NCI-H128 (cell line): ENCODE results near the gene MEF2C.
"Not testable (repeated sequence)": the region's sequence is repeated elsewhere in the genome, so short reads cannot be mapped to it uniquely, and the experiment has no call there.

Source experiments
- DNase-seq: peaks from one replicate; lab custom pipeline; 2025; ENCODE audit not compliant: unreplicated experiment; lab: John Stamatoyannopoulos, UW

MEF2C gene

GRCh38 chr5:88883059-88883835 lies at the start of gene MEF2C:
MEF2C (minus strand) TSS chr5:88883184; CDS start chr5:88823788, 59,396 bp downstream.
- DNase-seq = no peak

GRCh38 chr5:88932541-88932940 lies 49.6 kb upstream of the MEF2C start:
- DNase-seq = no peak

DNA sequence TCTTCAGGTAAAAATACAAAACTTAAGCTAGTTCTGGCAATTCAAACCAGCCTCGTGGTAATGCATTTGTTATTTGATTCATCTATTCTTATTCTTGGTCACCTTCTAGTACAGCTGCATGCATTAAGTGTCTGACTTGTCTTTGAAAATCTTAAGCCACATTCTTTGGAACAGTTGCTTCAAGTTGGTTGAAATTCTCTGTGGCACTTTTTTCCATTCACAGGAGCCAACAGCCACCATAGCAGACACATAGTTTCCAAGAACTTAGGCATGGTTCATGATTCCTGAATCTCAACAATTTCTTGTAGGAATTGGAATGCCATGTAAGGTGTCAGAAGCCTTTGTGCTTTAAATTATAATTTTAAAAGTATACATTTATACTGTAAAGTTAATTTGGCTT lies 47.4 kb upstream of the MEF2C start:
- no peak for DNase-seq

GRCh38 chr5:88929385-88929784 lies 46.4 kb upstream of the MEF2C start:
- DNase-seq = no peak

- no peak for DNase-seq
Measured at GRCh38 chr5:88926774-88927173, 43.8 kb upstream of the MEF2C start.

DNA sequence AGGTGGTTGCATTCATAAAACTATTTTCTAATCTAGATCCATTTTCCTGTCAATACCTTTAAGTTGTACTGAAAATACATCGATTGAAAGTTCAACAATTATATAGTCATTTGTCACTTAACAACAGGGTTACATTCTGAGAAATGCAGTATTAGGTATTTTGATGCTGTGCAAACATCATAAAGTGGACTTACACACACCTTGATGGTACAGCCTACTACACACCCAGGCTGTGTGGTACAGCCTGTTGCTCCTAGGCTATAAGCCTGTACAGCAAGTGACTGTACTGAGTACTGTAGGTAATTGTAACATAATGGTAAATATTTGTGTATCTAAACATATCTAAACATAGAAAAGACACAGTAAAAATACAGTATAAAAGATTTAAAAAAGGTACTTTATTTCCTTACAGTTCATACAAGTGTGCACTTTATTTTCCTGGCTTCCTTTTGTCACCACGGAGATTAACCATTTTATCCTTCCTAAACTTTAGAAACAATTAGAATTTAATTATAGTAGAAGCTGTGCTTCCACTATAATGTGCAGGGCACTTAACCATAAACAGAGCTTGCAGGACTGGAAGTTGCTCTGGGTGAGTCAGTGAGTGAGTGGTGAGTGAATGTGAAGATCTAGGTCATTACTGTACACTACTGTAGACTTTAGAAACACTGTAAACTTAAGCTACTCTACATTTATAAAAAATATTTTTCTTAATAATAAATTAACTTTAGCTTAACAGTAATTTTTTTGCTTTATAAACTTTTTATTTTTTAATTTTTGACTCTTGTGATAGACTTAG lies 42.9 kb upstream of the MEF2C start:
- no peak for DNase-seq

DNA sequence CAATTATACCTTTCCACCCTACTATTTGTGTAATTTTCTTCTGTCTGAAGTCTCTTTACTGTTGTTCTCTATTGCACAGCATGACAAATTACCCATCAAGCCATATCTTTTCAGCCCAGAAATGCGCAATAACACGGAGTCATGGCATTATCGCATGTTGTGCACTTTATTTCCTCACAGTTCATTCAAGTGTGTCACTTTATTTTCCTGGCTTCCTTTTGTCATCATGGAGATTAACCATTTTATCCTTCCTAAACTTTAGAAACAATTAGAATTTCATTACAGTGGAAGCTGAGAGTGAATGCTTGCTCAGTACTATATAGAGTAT lies 41.3 kb upstream of the MEF2C start:
- no peak for DNase-seq

GRCh38 chr5:88923623-88924329 lies 40.8 kb upstream of the MEF2C start:
- no peak for DNase-seq

GRCh38 chr5:88912743-88913142 lies 29.8 kb upstream of the MEF2C start:
- DNase-seq = not testable (repeated sequence)

DNA sequence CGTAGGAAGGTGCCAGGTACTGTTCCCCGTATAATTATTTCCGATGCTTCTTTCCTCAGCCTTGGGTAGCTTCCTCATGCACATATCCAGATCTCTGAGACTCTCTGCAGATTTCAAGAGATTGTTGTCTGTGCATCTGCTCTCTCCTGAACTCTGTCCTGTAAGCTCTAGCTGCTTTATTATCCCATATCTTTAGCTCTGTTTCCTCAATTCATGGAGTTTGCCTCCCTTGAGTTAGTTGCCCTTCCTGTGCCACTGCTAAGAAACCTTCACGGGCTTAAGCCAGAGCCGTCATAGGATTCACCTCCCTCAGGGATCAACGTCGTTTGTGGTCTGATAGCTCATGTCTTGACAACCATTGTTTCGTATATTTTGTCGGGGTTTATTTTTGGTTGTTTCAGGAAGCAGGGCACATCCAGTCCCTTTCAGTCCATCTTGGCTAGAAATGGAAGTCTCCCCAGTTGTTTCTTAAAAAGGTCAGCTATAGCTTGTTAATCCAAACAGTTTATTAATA lies 28.1 kb upstream of the MEF2C start:
- not testable (repeated sequence) for DNase-seq

- not testable (repeated sequence) for DNase-seq
Measured at GRCh38 chr5:88904478-88904877, 21.5 kb upstream of the MEF2C start.

DNA sequence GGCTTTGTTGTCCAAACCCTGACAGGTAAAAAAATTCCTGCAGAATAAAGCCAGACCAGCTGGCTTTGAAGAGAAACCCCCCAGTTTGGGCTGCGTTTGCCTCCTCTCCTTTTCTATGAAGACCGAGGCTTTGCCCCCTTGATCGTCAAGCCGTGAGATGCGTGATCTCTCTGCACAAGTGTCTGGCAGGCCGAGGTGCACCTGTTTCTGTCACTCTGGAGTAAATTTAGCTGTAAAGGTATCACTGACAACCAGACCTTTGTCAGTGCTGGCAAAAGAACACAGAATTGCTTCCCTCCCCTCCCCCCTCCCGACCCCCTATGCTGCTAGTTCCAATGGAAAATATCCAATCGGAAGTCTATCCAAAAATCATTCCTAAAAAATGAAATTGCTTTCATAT lies 21.0 kb upstream of the MEF2C start:
- DNase-seq = not testable (repeated sequence)

DNA sequence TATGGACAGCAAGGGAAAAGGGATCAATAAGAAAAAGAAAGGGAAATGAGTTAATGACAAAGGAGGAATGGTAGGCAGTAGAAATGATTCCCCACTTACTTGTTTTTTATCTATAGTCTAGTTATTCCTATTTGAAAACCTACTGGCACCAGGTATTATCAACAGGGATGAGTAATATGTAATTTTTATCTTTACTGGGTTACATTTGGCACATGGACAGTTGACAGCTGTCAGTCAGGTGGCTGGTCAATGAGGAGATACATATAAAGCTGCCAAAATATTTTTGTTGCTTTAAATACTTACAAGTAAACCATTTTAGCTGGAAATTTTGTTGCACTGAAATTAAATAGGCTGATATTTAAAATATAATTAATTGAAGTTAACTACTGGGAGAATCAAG lies 18.1 kb upstream of the MEF2C start:
- not testable (repeated sequence) for DNase-seq

GRCh38 chr5:88899096-88899737 lies 16.2 kb upstream of the MEF2C start:
- no peak for DNase-seq

GRCh38 chr5:88897748-88898147 lies 14.8 kb upstream of the MEF2C start:
- DNase-seq = no peak

DNA sequence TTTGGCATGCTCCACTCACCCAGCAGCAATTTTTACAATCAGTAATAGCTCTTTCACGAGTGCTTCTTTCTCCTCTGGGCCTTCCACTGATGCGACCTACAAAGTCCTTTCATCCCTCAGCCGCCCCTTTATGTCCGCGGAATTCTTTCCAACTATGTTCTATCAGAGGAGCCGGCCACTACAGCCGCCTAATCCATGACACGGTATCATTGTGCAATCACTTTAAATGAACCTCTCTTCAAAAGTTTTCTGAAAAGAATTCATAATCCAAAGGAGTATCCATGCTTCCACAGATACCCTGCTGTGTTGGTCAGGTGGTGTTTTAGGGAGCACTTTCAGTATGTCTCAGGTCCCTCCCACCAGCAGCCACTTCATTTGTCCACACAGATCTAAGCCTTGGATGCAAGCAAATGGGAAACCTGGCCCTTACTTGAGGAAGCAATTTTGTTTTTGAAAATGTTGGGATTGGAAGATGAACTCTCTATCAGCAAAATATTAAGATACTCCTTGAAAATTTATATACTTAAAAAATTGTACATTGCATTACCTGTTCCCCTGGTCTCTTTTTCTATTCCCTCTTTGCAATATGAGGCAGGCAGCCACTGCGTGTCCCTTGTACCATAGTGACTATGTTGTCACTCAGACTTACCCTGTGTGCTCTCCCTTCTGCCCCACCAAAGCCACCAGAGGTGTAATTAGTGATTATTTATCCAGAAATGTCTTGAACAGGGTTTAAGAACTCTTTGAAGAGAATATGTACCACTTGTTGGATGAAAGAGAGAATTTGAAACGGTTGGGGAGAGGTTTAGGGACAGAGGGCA lies 12.9 kb upstream of the MEF2C start:
- DNase-seq = no peak

DNA sequence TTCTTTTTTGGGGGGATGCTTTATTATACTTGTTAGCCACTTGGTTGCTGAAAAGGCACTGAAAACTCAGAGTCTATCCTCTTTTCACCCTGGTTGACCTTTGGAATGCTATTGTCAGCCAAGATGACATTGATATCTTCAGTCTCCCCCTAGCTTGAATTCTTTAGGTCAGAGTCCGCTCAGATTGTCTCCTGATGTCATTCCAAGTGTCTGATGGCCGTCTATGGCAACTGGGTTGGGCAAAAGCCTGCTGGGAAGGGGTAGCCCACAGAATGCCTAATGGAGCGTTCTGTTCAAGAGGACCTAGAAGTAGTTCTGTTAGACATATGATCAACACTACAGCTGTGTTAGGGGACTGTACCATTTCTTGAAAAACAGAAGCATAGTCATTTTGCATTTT lies 9.7 kb upstream of the MEF2C start:
- no peak for DNase-seq

DNA sequence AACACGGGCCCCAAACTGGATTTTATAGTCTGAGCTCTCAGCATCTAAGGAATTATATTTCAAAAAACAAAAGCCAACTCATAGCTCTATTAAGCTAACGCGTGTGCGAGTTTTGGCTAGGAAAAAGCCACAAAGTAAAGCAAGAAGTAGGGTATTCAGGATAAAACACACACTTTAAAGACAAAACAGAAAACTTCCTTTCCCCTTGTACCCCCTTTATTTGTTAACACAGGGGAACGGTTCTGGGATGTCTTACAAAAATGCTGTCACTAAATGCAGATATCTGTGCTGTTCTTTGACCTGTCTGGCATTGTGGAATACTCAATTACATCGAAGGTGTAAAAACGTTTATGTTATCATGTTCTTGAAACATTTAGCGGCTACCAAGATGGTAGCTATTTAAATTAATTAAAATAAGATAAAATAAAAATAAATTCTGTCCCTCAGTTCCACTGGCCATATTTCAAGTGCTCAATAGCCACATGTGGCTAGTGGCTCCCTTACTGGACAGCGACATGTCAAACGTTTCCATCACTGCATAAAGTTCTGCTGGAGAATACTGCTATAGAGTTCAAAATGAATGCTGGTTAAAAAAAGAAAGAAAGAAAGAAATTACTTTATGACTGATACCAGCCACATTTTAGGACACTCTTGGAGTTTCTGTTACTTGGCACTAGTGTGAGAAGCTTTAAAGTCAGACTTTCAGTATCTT lies 7.2 kb upstream of the MEF2C start:
- no peak for DNase-seq

- DNase-seq = no peak
Measured at GRCh38 chr5:88889189-88890069, 6.4 kb upstream of the MEF2C start.
